NCI-H226 (cell line): ENCODE measurements around the gene EVC.
"Not testable (repeated sequence)": the region's sequence is repeated elsewhere in the genome, so short reads cannot be mapped to it uniquely, and the experiment has no call there.

Source experiments
- DNase-seq: peaks from one replicate; pipeline ENCODE4 v3.0.0-alpha.2; 2015

Gene EVC

GRCh38 chr4:5709207-5709575 is 1.8 kb upstream of the EVC start:
- DNase-seq = no peak

GRCh38 chr4:5710065-5710960 is 688 bp upstream of the EVC start:
- peak; percentile 3 for DNase-seq

GRCh38 chr4:5711479-5712184 is 631 bp downstream of the EVC start:
- DNase-seq = peak; percentile 9

- peak; percentile 39 for DNase-seq
Measured at GRCh38 chr4:5712517-5712916, 1.5 kb downstream of the EVC start.

- DNase-seq = no peak
Measured at GRCh38 chr4:5712931-5713330, 1.9 kb downstream of the EVC start.

- DNase-seq = no peak
Measured at GRCh38 chr4:5713861-5714260, 2.9 kb downstream of the EVC start.

GRCh38 chr4:5715357-5715756 is 4.4 kb downstream of the EVC start:
- DNase-seq = no peak

GRCh38 chr4:5716391-5716790 is 5.4 kb downstream of the EVC start:
- no peak for DNase-seq

- no peak for DNase-seq
Measured at GRCh38 chr4:5717449-5718158, 6.6 kb downstream of the EVC start.

GRCh38 chr4:5718411-5718810 is 7.4 kb downstream of the EVC start:
- DNase-seq = no peak

GRCh38 chr4:5719350-5720055 is 8.5 kb downstream of the EVC start:
- DNase-seq = no peak

- DNase-seq = no peak
Measured at GRCh38 chr4:5720157-5720850, 9.3 kb downstream of the EVC start.

GRCh38 chr4:5720980-5721379 is 10.0 kb downstream of the EVC start:
- DNase-seq = no peak

- no peak for DNase-seq
Measured at GRCh38 chr4:5721923-5722322, 10.9 kb downstream of the EVC start.

- no peak for DNase-seq
Measured at GRCh38 chr4:5722328-5722727, 11.3 kb downstream of the EVC start.

- DNase-seq = no peak
Measured at GRCh38 chr4:5724377-5724776, 13.4 kb downstream of the EVC start.

- DNase-seq = not testable (repeated sequence)
Measured at GRCh38 chr4:5728412-5728811, 17.4 kb downstream of the EVC start.

GRCh38 chr4:5730436-5730835 is 19.4 kb downstream of the EVC start:
- DNase-seq = no peak

- no peak for DNase-seq
Measured at GRCh38 chr4:5730993-5731990, 20.3 kb downstream of the EVC start.

GRCh38 chr4:5732158-5732557 is 21.2 kb downstream of the EVC start:
- no peak for DNase-seq

GRCh38 chr4:5734853-5735252 is 23.9 kb downstream of the EVC start:
- no peak for DNase-seq
